ENCODE measurements around the gene TRPC3. TPM values are rescaled to one million over a fixed set of nuclear protein-coding genes. Genes with fewer than 3 reads are reported as not detected.

TRPC3 gene
- total and polyA plus RNA-seq, 2 of the 8 experiments (the other 6 are each of a cell fraction or from before 2014, with no cell fraction given), result 0.37 to 0.41 TPM

DNA sequence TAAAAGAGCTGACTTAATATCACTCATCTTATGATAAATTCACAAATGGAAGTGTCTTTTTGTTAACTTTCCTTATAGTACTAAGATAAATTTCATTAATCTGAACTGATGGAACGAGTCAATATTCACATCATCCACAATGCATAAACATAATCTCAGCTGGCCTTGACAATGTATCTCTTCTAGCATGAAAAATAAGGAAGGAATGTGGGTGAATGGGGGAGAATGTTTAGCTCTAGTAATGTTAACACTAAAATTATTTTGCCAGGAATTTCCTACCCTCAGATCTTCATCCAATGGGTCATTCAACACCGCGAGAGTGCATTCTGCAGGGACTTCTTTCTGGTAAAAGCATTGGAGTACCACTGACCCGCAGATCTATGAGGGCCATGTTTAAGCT lies 15.8 kb downstream of the TRPC3 start:
- Histone ChIP-seq H4K5ac (ENCODE audit: insufficient read length, low read depth, low read length) (no peak overlapping the region), H4K8ac (ENCODE audit: extremely low read depth, insufficient read depth, low read length) (no peak overlapping the region), H3K18ac (ENCODE audit: extremely low read depth, low read length) (no peak overlapping the region), H4K20me1 (replicated peaks in 1 of 2; ENCODE audit: control insufficient read depth in 1 of 2, insufficient read depth in 2 of 2, low read length in 2 of 2) (no peaks in the 10 kb centered on the region), H3K56ac (replicated peaks; ENCODE audit: insufficient read length, low read depth, low read length) (no peak overlapping the region), H3K4ac (replicated peaks; ENCODE audit: insufficient read length, low read depth, low read length) (no peak overlapping the region), H4K91ac (replicated peaks; ENCODE audit: insufficient read length, low read length) (no peak overlapping the region), H3K27ac (ENCODE audit: low read depth, low read length) (no peak overlapping the region), H3K79me1 (ENCODE audit: low read depth, low read length) (no peaks in the 10 kb centered on the region), H3K9ac (replicated peaks in 1 of 4; ENCODE audit: extremely low read depth in 1 of 4, low read depth in 3 of 4, low read length in 3 of 4) (no peak overlapping the region), H2AK5ac (ENCODE audit: low read depth, low read length) (no peak overlapping the region), H3K27me3 (replicated peaks in 1 of 4; ENCODE audit: control insufficient read depth in 3 of 4, extremely low read depth in 1 of 4, insufficient read depth in 3 of 4, low read length in 3 of 4) (no peaks in the 10 kb centered on the region), H3K79me2 (ENCODE audit: control insufficient read depth in 1 of 2, insufficient read depth in 2 of 2, low read length in 2 of 2) (no peaks in the 10 kb centered on the region), H3K14ac (ENCODE audit: insufficient read length) (no peak overlapping the region), H3K4me3 (ENCODE audit: extremely low read depth in 1 of 4, insufficient read depth in 2 of 4, low read depth in 3 of 4, low read length in 4 of 4) (no peak overlapping the region), H2AFZ (ENCODE audit: low read length) (no peak overlapping the region), H2BK12ac (ENCODE audit: low read depth, low read length) (no peak overlapping the region), H3K23ac (ENCODE audit: insufficient read length) (no peak overlapping the region), H2BK15ac (ENCODE audit: low read length) (no peak overlapping the region), H2BK120ac (replicated peaks; ENCODE audit: low read depth, low read length) (no peak overlapping the region), H3K4me1 (replicated peaks in 1 of 4; ENCODE audit: control insufficient read depth in 3 of 4, insufficient read depth in 4 of 4, low read length in 3 of 4) (no peaks in the 10 kb centered on the region), H3K9me3 (ENCODE audit: insufficient read depth in 2 of 2, low read depth in 1 of 2, low read length in 1 of 2) (no peaks in the 10 kb centered on the region), H3K36me3 (ENCODE audit: control insufficient read depth in 2 of 4, insufficient read depth in 4 of 4, low read length in 3 of 4) (no peaks in the 10 kb centered on the region), H2BK5ac (ENCODE audit: low read depth, low read length) (no peak overlapping the region), H3K23me2 (ENCODE audit: low read depth, low read length) (peaks cover 3% of the 10 kb centered on the region; the same call in 1 of the 2 replicates), H2BK20ac (ENCODE audit: low read length) (no peak overlapping the region), H3K4me2 (ENCODE audit: insufficient read depth in 1 of 2, low read depth in 2 of 2, low read length in 2 of 2) (no peak overlapping the region)
- FAIRE-seq (no peak), DNase-seq (ENCODE audit: low read depth in 1 of 2, low spot score in 2 of 2) (no peak)
- POLR2A ChIA-PET (ENCODE audit: partially characterized antibody), result no interaction called here
- CTCF ChIA-PET (ENCODE audit: partially characterized antibody), result interaction anchor here (1.2 kb wide), 1 partner anchor 643 kb away, joined by 3 read pairs; no protein-coding TSS in a partner anchor
- 63% methylated on average over 4 of the region's 4 CpGs; no CpG with 5 or more reads in 1 of the 2 experiments for WGBS, 2 experiments (ENCODE audit: extremely low coverage in 1 of 2, insufficient coverage in 1 of 2, insufficient read length in 1 of 2, insufficient replicate concordance in 2 of 2, low coverage in 1 of 2, low lambda C conversion rate in 2 of 2, missing lambda C conversion rate in 1 of 2)
- TF ChIP-seq EGR1 (IDR thresholded peaks at IDR 0.05; ENCODE audit: borderline replicate concordance, low read depth, low read length), result no peak
